Stomach (tissue), 4 donors: ENCODE results near the gene FGF22.

ENCODE experiments used
- POLR2A ChIP-seq, 4 donors: fragments of 450-650 bp; IDR thresholded peaks; one replicate each; pipeline ENCODE4 v1.6.1; 2016; ENCODE audit warnings: antibody characterized with exemption in 4 of 4, control low read depth in 2 of 4, mild to moderate bottlenecking in 1 of 4, moderate library complexity in 1 of 4
- TF ChIP-seq, protein P1 (sequence below), 7 experiments: fragments of 450-650 bp in 4 of 7; fragments of 200-600 bp in 3 of 7; sonication (generic) in 3 of 7; IDR thresholded peaks; one replicate each; pipeline ENCODE4 v1.5.1; 2016 to 2019; ENCODE audit warnings: antibody characterized with exemption in 7 of 7, control low read depth in 2 of 7, mild to moderate bottlenecking in 1 of 7

DNA sequence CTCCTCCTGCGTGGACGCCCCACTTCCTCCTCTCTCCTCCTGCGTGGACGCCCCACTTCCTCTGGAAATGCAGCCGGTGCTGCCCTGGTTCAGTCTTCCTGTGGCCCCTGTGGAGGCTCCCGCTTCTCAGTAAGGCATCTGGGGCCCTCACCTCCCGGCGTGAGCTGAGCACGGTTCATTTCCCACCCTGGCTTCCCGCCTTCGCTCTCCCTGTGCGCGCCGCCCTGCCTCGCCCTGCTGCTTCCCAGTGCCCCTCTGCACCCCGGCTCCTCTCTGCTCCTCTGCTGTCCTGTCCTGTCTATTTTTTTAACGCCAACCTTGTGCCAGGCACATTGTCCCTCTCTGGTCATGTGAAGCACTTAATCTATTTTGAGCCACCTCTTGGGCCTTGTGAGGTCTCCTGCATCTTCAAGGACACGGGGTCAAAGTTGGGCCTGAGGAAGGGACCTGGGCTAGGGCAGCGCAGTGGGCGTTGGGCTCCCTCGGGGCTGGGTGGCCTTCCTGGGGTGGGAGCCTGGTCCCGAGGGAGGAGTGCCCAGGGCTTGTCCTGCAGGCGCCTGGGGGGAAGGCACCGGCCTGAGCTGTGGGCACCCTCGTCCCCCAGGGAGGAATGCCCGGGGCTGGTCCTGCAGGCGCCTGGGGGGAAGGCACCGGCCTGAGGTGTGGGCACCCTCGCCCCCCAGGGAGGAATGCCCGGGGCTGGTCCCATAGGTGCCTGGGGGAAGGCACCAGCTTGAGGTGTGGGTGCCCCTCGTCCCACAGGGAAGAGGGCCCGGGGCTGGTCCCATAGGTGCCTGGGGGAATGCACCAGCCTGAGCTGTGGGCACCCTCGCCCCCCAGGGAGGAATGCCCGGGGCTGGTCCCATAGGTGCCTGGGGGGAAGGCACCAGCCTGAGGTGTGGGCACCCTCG is 37.0 kb upstream of the FGF22 start:
- TF ChIP-seq, protein P1, sequence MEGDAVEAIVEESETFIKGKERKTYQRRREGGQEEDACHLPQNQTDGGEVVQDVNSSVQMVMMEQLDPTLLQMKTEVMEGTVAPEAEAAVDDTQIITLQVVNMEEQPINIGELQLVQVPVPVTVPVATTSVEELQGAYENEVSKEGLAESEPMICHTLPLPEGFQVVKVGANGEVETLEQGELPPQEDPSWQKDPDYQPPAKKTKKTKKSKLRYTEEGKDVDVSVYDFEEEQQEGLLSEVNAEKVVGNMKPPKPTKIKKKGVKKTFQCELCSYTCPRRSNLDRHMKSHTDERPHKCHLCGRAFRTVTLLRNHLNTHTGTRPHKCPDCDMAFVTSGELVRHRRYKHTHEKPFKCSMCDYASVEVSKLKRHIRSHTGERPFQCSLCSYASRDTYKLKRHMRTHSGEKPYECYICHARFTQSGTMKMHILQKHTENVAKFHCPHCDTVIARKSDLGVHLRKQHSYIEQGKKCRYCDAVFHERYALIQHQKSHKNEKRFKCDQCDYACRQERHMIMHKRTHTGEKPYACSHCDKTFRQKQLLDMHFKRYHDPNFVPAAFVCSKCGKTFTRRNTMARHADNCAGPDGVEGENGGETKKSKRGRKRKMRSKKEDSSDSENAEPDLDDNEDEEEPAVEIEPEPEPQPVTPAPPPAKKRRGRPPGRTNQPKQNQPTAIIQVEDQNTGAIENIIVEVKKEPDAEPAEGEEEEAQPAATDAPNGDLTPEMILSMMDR (IDR thresholded peaks at IDR 0.05), result no peak
- TF ChIP-seq POLR2A (IDR thresholded peaks at IDR 0.05), result no peak
